Fibroblast of pulmonary artery (primary cell): ENCODE results near the gene YIPF1.

ENCODE experiments used
- DNase-seq: peaks from one replicate; pipeline ENCODE4 v3.0.0-alpha.2; 2010; ENCODE audit warnings: low read depth
- H3K4me3 ChIP-seq: replicated peaks from 2 replicates; pipeline ENCODE4 v1.5.1; 2011; ENCODE audit warnings: low read depth, mild to moderate bottlenecking, control low read depth, low read length, moderate library complexity
- CTCF ChIP-seq: IDR thresholded peaks from 2 replicates; pipeline ENCODE4 v1.5.1; 2011; ENCODE audit warnings: mild to moderate bottlenecking, control low read depth, low read length, inconsistent platforms; ENCODE audit errors: missing control alignments

The YIPF1 gene

GRCh38 chr1:53850082-53850673 is 39.4 kb downstream of the YIPF1 start:
- DNase-seq: no peak
- no peak for TF ChIP-seq CTCF
- H3K4me3 ChIP-seq: no peak overlapping the region

- DNase-seq: peak; percentile 16
- H3K4me3 ChIP-seq: no peak overlapping the region
- TF ChIP-seq CTCF: no peak
Measured at GRCh38 chr1:53847980-53848379, 41.6 kb downstream of the YIPF1 start.

GRCh38 chr1:53842347-53842746 is 47.2 kb downstream of the YIPF1 start:
- no peak for TF ChIP-seq CTCF
- no peak for DNase-seq
- no peak overlapping the region for H3K4me3 ChIP-seq

GRCh38 chr1:53838654-53838974 is 51.0 kb downstream of the YIPF1 start:
- TF ChIP-seq CTCF: no peak
- peak overlapping the region; percentile 84 for H3K4me3 ChIP-seq
- no peak for DNase-seq

- DNase-seq: peak; percentile 97
- TF ChIP-seq CTCF: no peak
- H3K4me3 ChIP-seq: peak within 1 kb of the TSS; percentile 84
Measured at GRCh38 chr1:53837924-53838653, 51.5 kb downstream of the YIPF1 start, which contains the start of gene NDC1. NDC1 (minus strand) TSS chr1:53838296; CDS start chr1:53838261, 35 bp downstream.

- TF ChIP-seq CTCF: no peak
- peak; percentile 3 for DNase-seq
Measured at GRCh38 chr1:53837646-53837923, 52.0 kb downstream of the YIPF1 start.

GRCh38 chr1:53835491-53835890 is 54.1 kb downstream of the YIPF1 start:
- H3K4me3 ChIP-seq: no peak overlapping the region
- no peak for DNase-seq
- TF ChIP-seq CTCF: no peak

More at GRCh38 chr1:53837646-53837923, 52.0 kb downstream of the YIPF1 start:
- peak overlapping the region; percentile 84 for H3K4me3 ChIP-seq
